GM20431 (cell line): ENCODE measurements around the gene COX6B2.
"Not testable (repeated sequence)": the region's sequence is repeated elsewhere in the genome, so short reads cannot be mapped to it uniquely, and the experiment has no call there.

Experiments used
- in situ Hi-C: fragments of 300-500 bp; cut with MseI, MboI; formaldehyde crosslinking; loops from one replicate; pipeline ENCODE4 v1.15.0; 2020; ENCODE audit warnings: low sequenced_read_pairs; ENCODE audit not compliant: unreplicated experiment

Gene COX6B2, protein sequence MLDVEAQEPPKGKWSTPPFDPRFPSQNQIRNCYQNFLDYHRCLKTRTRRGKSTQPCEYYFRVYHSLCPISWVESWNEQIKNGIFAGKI

DNA sequence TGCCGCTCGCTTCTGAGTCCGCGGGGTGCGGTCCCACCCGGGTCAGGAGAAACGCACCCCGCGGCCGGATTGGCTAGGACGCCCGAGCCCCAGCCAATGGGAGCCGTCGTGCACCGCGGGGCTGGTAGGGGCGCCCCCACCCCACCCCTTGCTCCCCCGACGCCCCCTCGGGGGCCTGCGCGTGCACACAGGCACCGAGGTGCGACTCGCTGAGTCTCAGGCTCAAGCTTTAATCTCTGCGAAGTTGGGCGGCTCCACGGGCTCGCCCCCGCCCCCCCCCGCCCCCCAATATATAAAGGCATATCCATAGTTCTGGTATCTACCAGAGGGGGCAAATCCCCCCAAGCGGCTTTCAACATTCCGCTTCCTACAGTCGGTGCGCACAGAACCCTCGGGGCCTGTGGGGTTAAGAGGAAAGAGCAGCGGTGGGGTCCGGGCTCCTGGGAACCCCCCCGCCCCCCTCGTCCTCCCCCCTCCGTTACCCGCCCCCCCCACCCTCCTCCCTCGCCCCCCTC, at the start of gene COX6B2:
Gene COX6B2 (minus strand): TSS at position 22 of the 515 bp plus-strand sequence. CDS start 198 bp downstream, outside the sequence.
- in situ Hi-C loops = no loop called here

- in situ Hi-C loops = no loop called here
Observed at GRCh38 chr19:55402509-55402908, 48.0 kb upstream of the COX6B2 start.

DNA sequence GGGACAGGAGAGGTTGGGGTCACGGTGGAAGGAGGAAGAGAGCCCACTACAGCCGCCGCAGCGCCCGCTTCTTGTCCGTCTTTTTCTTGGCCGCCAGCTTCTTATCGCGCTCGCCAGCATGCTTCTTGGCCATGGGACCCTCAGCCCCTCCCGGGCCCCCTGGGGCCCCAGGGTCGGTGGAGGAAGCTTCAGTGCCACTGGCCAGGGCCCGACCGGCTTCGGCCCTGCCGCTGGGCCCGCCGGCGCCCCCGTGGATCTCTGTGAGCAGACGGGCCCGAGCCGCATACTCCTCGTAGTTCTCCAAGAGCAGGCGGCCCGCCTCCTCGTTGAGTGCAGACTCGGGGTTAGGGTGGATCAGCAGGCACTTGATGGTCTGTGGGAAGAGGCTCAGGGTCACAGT, 46.9 kb upstream of the COX6B2 start:
- in situ Hi-C loops = not testable (repeated sequence)

DNA sequence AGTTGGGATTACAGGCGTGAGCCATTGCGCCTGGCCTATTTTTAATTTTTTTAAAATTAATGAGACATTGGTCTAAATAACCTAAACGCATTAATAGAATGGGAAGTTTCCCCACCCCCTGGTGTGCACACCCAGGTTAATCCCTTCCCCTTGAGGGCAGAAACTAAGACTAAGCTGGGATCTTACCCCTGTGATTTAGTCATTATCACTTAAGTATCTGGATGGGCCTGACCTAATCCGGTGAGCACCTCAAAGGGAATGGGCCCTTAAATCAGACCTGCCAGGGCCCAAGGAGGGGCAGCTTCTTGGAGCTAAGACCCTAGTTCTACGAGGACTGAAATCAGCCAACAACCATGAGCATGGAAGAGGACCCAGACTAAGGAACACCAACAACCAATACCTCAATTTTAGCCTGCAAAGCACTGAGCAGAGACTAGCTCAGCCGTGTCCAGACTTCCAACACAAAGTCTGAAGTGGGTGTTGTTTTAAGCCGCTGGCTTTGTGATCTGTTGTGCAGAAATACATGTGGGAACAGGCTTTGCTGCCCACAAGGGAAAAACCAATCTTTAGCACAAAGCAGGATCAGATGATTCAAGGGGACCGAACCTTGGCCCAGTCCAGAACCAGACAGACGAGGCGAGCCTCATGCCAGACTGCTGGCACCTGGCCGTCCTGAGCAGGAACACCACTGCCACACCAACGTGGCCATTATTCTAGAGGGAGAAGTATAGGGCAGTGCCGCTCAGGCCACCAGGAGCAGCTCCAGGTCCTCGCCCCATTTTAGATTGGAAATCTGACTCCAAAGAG, 46.0 kb upstream of the COX6B2 start:
- in situ Hi-C loops = no loop called here

DNA sequence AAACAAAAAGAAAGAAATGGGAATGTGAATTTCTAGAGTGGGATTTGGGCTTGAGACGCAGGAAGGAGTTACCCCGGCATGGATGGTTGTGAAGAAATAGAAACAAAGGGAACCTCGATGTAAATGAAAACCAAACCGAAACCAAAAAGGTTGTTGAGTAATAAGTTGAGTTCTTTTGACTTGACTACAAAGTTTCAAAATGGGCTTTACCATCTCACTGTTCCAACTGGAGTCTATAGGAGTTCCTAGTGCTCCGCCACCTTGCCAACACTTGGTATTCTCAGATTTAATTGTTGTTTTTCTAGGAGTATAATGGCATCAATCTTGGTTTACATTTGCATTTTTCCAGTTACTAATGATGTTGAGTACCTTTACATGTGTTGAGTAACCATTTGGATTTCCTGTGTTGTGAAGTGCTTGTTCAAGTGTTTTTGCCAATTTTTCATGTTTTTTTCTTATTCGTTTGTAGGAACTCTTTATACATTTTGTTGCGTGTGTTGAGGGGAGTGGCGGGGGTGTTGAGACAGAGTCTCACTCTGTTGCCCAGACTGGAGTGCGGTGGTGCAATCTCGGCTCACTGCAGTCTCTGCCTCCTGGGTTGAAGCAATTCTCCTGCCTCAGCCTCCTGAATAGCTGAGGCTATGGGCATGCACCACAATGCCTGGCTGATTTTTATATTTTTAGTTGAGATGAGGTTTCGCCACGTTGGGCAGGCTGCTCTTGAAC, 43.8 kb upstream of the COX6B2 start:
- in situ Hi-C loops = no loop called here

- in situ Hi-C loops = no loop called here
Observed at GRCh38 chr19:55392820-55393761, 38.6 kb upstream of the COX6B2 start.

DNA sequence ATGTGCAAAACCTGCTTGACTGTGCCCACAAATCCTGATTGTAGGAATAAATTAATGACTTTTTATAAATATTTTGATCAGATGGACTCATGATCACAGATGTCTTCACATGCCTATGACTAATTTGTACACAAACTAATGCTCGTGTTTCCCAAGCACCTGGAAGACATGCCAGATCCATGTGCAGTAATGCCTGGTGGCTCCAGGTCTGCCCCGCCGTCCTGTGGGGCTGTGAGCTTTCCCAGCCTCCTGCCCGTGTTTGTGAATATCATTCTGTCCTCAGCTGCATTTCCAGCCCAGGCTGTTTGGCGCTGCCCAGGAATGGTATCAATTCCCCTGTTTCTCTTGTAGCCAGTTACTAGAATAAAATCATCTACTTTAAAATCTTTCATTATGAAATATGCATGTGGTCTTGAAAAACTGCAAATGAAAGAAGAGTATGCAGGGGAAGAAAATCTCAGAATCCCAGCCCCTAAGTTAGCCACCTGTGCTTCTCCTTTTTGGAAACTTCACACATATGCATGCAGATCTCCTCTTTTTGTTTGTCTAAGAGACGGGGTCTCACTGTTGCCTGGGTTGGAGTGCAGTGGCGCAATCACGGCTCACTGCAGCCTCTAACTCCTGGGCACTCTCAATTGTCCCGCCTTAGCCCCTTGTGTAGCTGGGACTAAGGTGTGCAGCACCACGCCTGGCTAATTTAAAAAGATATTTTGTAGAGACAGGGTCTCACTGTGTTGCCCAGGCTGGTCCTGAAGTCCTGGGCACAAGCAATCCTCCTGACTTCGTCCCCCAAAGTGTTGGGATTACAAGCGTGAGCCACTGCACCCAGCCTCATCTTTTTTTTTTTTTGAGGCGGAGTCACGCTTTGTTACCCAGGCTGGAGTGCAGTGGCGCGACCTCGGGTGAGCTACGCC, 37.4 kb upstream of the COX6B2 start:
- in situ Hi-C loops = no loop called here

- in situ Hi-C loops = no loop called here
Observed at GRCh38 chr19:55391191-55391670, 36.7 kb upstream of the COX6B2 start.

- in situ Hi-C loops = no loop called here
Observed at GRCh38 chr19:55390461-55390880, 36.0 kb upstream of the COX6B2 start.

DNA sequence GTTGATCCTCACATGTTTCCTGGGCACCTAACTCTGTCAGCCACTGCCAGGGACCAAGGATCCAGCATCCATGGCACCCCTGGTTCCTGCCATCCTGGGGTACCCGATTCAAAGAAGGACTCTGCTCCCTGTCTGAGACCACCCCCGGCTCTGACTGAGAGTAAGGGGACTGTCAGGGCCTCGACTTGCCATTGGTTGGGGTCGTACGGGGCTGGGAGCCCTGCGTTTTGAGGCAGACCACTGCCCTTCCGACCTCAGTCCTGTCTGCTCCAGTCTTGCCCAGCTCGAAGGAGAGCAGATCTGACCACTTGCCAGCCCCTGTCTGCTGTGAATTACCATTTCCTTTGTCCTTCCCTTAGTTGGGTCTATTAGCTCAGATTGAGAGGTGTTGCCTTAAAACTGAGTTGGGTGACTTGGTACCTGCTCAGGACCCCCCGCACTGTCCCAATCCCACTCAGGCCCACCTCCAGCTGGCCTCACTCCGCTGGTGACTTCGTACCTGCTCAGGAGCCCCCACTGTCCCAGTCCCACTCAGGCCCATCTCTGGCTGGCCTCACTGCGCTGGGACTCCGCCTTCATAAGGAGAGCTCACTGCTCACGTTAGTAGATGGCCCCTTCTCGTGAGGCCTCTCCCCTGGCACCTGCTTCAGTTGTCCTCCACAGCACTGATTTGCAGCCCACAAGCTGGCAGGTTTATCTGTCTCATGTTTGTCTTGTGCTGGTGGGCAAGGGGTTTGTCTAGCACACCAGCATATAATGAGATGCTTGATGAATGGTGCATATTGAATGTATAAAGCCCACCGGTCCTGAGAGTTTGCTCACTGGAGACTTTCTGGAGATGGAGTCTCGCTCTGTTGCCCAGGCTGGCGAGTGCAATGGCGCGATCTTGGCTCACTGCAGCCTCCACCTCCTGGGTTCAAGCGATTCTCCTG, 35.1 kb upstream of the COX6B2 start:
- in situ Hi-C loops = no loop called here

GRCh38 chr19:55387736-55388497, 33.4 kb upstream of the COX6B2 start:
- in situ Hi-C loops = no loop called here

GRCh38 chr19:55386493-55386971, 32.0 kb upstream of the COX6B2 start:
- in situ Hi-C loops = no loop called here

- in situ Hi-C loops = no loop called here
Observed at GRCh38 chr19:55385724-55386492, 31.4 kb upstream of the COX6B2 start, which contains the start of gene RPL28. Gene RPL28 (plus strand): TSS chr19:55385932. CDS start chr19:55386358, 426 bp downstream.

- in situ Hi-C loops = no loop called here
Observed at GRCh38 chr19:55384920-55385723, 30.6 kb upstream of the COX6B2 start.
